Stimulated activated CD4-positive, alpha-beta T cell treated with anti-CD3 and anti-CD28 coated beads, Interleukin-15, amount 100 ng/mL, for 48 hours (primary cell): ENCODE measurements around the gene RWDD2A.
"Not testable (repeated sequence)": the region's sequence is repeated elsewhere in the genome, so short reads cannot be mapped to it uniquely, and the experiment has no call there.

Experiments
- DNase-seq, 2 donors: peaks; one replicate each; pipeline ENCODE4 v3.0.0-alpha.2; 2020; ENCODE audit warnings: low read depth in 2 of 2

RWDD2A gene

DNA sequence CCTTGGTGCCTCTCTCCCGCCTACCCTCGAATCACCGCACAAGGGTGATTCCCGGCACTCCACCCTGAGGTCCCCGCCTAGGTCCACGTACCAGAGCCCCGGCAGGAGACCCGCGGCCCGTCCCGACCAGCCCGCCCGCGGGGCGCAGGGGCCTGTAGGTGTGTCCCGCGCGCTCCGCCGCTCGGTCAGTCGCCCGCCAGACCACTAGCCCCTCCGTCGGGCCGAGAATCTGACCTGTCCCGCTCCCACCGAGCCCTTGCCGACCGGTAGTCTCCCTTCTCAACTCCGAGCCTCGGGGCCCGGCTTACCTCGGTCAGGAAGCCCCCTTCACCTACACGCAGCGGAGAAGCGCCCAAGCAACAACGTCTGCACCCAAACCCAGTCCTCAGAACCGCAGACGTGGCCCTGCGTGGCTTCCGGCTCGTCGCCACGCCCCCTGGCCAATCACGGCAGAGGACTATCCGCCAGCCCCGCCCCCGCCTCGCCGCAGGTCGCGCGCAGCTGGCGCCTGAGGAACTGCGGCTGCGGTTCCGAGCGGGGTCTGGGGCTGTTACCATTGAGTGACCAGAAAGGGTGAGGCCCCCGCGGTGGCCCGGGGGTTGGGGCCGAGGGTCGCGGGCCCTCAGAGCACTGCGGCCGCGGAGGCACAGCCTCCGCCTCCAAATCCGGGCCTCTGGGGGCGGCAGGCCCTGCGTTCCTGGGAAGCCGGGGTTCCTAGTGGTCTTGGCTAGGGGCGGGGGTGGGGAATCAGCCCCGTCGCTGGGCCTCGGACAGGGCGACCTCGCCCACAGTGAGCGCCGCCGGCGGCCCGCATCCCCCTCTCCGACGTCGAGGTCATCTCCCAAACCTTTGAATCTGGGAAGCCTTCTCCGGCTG is at the start of gene RWDD2A, which contains the start of gene PGM3:
TSS of gene RWDD2A (plus strand) at position 487 of the 876 bp plus-strand sequence. CDS start 1,095 bp downstream, outside the sequence.
TSS of gene PGM3 (minus strand) at position 395 of the 876 bp plus-strand sequence. CDS start 2,253 bp downstream, outside the sequence.
- peak; percentile 70 to 86 for DNase-seq

GRCh38 chr6:83151114-83151513 is 42.0 kb upstream of the RWDD2A start:
- no peak for DNase-seq

DNA sequence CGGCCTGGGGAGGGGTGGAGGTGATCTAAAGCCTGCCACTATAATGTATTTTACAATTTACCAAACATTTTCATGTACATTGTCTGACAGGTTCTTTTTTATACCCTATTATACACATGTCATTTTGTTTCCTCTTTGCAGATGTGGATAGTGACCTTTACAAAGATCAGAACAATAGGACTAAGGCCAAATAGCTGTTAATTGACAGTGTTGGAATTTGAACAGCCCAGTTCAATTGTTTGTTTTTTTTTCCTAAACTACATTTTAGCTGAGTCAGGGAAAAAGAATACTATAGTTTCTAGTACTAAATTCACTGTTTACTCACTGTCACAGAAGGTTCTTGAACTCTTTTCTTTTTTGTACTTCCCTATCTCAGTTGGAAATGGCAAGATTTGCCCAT is 40.2 kb upstream of the RWDD2A start:
- DNase-seq: no peak

DNA sequence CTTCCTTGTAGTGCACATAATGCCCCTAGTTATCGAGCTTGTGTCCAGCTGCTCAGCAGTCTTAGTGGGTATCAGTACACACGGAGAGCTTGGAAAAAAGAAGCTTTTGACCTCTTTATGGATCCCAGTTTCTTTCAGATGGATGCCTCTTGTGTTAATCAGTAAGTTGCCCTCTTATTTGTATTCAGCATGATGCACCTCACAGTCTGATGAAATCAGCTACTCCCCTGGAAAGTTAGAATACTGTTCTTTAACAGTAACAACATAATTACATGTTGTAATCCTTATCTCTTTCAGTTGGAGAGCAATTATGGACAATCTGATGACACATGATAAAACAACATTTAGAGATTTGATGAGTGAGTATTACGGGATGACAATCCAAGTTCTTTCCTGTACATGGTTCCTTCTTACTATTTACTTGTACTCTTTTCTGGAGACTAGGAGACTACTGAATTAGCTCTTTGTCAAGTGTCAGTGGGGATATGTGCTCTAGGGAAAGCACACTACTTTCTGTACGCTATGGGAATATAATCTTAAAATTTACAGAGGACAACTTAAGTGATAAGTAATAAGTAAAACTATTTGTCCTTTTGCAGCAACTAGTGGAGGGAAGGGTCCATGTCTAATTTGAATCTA is 39.2 kb upstream of the RWDD2A start:
- no peak for DNase-seq

- no peak for DNase-seq
Measured at GRCh38 chr6:83155794-83156193, 37.4 kb upstream of the RWDD2A start.

DNA sequence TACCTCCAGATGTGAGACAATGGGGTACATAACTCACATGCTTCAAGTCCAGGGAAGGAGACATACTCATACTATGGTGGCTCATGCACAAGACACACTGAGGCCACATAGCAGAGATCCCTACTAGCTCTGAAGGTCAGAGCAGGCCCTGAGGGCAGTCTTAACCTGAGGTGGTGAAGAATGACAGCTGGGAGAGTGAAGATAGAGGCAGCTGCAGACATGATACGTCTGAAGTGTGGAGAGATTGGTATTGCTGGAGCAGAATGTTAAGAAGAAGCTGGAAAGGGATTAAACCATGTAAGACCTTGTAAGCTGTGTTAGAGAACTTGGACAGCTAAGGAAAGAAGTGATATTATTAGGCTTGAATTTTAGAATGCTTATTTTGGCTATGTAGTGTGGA is 33.0 kb upstream of the RWDD2A start:
- DNase-seq: no peak

- no peak for DNase-seq
Measured at GRCh38 chr6:83167726-83168278, 25.4 kb upstream of the RWDD2A start.

GRCh38 chr6:83168556-83168955 is 24.6 kb upstream of the RWDD2A start:
- DNase-seq: no peak

DNA sequence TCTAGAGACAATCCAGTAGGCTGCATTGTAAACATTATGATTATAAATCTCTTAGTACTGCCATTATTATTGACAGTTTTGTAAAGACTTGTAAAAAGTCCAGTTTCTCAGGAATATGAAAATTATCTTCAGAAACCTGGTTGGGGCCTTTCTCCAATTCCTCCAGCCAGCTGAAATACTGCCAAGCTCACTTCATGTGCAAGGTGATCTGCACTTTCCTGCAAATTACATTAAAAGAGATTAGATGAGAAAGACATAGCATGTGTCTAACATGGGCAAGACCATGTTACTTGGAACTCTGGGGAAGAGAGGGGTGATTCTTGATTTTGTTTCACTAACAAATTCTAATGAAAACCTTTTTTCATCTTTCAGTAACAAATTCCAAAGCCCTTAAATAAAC is 24.1 kb upstream of the RWDD2A start:
- no peak for DNase-seq

DNA sequence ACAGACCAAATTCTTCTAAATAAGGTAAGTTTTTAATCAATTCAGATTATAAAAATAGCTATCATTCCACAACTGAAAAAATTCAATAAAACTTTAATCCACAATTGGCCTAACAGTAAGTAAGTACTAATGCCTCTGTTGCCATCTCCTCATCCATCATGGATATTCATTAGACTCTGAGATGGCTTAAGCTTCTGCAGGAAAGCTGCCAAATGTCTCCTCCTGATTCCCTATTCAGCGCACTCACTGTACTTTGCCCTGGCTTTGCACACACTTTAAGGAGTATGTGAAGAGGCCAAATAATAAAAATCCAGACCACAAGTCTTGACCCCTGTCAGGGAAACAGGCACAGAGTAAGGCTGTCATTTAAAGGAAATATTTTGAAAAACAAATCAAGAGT is 23.6 kb upstream of the RWDD2A start:
- DNase-seq: no peak

DNA sequence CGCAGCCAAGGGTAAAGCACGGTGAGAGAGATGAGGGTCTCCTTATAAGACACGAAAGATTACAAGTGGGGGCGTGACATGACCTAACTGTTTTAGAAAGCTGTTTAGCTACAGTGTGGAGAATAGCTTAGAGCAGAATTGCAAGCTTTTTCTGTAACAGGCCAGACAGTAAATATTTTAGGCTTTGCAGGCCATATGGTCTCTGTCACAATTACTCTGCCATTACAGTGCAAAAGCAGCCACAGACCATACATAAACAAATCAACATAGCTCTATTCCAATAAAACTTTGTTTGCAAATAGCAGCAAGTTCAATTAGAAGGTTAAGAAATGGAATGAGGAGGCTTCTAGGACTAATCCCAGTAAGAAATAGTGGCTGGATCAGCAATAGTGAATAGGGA is 16.9 kb upstream of the RWDD2A start:
- no peak for DNase-seq

- DNase-seq: no peak
Measured at GRCh38 chr6:83180426-83180950, 12.7 kb upstream of the RWDD2A start.

GRCh38 chr6:83182114-83182513 is 11.0 kb upstream of the RWDD2A start:
- DNase-seq: no peak

GRCh38 chr6:83183082-83183828 is 9.9 kb upstream of the RWDD2A start:
- DNase-seq: no peak

GRCh38 chr6:83185096-83185495 is 8.1 kb upstream of the RWDD2A start:
- DNase-seq: no peak

DNA sequence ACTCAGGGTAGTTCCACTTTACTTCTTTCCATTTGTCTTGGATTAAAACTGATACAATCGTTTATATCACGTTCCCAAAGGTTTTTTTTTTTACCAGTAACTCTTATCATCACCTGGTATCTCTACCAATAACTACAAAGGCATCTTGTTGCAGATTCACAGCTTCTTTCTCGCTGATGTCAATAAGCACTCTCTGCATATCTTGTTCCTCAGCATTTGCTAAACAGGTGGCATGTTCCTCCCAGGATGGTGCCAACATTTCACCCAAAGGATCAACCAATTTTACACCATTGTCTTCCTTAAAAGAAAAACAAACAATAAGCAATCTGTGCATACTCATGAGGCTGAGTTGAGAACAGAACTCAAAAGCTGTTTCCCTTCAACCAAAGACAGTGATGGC is 4.7 kb upstream of the RWDD2A start:
- no peak for DNase-seq

DNA sequence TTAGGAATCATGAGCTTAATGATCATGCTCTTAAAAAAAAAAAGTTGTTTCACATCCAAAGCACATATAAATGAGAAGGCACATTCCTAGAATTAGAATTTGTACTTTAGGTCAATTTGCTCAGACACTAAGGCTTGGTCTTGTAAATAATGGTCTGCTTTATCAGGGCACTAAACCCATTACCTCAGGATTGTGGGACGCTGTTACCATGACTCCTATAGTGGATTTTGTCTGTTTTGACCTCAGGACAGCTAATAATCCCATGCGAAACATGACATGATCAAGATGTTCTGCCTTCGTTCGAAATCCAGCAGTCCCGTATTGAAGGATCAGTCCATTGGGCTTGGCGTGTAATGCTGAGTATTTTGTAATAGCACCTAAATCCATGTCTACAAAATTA is 2.5 kb upstream of the RWDD2A start:
- DNase-seq: no peak

GRCh38 chr6:83191974-83192373 is 1.2 kb upstream of the RWDD2A start:
- not testable (repeated sequence) for DNase-seq

DNA sequence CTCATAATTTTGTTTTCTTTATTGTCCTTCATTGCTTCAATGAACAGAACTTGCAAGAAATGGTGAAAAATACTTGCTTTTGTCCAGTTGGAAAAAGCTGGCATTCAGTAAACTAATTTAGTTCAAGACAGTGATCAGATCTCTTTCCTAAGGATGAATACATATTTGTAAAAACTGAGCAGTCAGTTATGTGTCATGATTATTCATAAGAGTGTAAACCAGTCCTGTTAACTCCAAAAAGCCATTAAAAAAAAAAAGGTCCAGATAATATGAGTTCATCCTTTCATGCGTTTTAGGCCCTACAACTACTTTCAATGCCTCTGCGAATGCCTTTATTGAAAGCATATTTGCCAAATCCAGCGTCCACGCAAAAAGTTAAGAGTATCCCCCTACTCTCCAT is 701 bp upstream of the RWDD2A start:
- no peak for DNase-seq

GRCh38 chr6:83193747-83194566 is 800 bp downstream of the RWDD2A start:
- no peak for DNase-seq
